Testis (tissue), 2 donors: ENCODE results near the gene CRYGN.

Source experiments
- POLR2A ChIP-seq: fragments of 450-650 bp; IDR thresholded peaks from one replicate; pipeline ENCODE4 v1.6.1; 2017; ENCODE audit warnings: antibody characterized with exemption, mild to moderate bottlenecking, moderate library complexity
- TF ChIP-seq, protein P1 (sequence below), 3 experiments: fragments of 450-650 bp in 2 of 3; fragments of 200-600 bp in 1 of 3; sonication (generic) in 1 of 3; IDR thresholded peaks; one replicate each; pipeline ENCODE4 v1.5.1; 2016 to 2019; ENCODE audit warnings: antibody characterized with exemption in 3 of 3, mild to moderate bottlenecking in 2 of 3, moderate library complexity in 1 of 3

DNA sequence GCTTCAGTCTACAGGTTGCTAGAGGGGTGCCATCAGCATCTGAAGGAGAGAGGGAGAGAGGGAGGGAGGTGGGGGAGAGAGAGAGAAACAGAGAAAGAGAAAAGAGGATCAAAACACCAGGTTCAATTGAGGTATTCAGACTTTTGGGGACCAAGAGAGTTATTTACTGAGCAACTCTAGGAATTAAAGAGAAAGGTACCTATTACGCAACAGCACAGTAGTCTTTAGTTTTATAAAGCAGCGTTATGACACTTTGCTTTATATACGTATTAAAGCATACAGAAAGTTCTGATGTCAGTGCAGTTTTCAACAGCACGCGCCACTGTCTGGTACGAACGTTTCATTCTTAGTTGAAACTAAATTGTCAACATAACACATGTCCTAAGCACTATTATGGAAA is 37.9 kb upstream of the CRYGN start:
- TF ChIP-seq, protein P1, sequence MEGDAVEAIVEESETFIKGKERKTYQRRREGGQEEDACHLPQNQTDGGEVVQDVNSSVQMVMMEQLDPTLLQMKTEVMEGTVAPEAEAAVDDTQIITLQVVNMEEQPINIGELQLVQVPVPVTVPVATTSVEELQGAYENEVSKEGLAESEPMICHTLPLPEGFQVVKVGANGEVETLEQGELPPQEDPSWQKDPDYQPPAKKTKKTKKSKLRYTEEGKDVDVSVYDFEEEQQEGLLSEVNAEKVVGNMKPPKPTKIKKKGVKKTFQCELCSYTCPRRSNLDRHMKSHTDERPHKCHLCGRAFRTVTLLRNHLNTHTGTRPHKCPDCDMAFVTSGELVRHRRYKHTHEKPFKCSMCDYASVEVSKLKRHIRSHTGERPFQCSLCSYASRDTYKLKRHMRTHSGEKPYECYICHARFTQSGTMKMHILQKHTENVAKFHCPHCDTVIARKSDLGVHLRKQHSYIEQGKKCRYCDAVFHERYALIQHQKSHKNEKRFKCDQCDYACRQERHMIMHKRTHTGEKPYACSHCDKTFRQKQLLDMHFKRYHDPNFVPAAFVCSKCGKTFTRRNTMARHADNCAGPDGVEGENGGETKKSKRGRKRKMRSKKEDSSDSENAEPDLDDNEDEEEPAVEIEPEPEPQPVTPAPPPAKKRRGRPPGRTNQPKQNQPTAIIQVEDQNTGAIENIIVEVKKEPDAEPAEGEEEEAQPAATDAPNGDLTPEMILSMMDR (IDR thresholded peaks at IDR 0.05), result no peak
- TF ChIP-seq POLR2A, result no peak
